ENCODE data around the gene SVIL.

The SVIL gene

DNA sequence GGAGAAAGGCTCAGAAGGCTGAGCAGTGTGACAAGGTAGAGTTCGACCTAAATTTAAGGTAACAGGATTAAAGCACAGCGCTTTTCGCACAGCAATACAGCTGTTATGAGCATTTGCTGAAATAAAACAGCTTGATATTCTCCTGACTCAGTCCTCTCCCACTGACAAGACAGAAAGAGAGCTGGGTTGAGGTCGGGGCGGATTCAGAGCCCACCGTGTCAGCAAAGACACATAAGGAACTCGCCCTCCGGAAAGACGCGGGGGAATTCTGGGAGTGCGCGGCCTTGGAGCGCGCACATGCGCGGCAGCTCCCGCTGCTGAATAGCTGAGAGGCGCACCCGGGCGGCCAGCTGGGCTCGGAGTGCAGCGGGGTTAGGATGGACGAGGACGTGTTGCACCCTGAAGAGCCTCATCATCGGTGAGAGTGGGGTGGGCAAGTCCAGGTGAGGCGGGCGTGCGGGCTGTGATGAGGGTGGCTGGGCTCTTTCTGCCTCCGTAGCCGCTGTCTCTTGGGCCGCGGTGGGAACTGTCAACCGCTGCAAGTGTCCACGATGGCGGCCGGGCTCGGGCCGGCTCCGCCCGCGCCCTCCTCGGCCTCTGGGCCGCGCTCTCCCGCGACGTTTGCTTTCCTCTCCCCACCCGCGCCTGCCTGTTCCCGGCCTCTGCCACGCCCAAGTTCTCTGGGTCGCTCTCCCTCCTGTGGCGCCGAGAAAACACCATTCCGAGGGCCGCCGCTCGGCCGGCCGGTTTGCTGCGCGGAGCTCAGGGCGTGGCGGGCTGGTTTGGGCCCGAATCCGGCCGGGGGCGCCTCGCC is 225.3 kb downstream of the SVIL start:
- H3K4me3 Mint-ChIP-seq: peak overlapping the region; percentile 94
- peak overlapping the region; percentile 86 for H3K27ac Mint-ChIP-seq
- peak; percentile 56 for DNase-seq

DNA sequence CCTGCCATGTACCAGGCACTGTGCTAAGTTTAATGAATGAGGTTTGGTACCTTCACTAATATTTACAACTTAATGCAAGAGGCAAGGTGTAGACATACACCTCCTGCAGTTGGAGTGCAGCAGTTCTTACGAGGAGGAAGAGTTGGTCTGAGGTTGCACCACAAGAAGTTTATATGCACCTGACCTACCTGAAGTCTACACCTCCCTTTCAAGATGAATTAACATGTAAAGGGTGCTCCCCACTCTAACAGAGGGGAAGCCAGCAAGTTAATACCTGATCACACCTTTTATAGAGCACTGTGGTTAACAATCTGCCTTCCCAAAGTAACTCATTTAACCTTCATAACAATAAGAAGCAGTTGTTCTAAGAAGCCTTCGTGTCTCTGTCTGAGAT is 225.9 kb downstream of the SVIL start:
- peaks cover 6% of the 10 kb centered on the region for H3K9me3 Mint-ChIP-seq
- H3K27ac Mint-ChIP-seq: peak overlapping the region; percentile 86
- H3K4me3 Mint-ChIP-seq: peak overlapping the region; percentile 94
- peaks cover 29% of the 10 kb centered on the region for H3K4me1 Mint-ChIP-seq
- DNase-seq: no peak
- CTCF ChIA-PET: interaction anchor here (1.0 to 2.5 kb wide), 4 partner anchors 16 to 40 kb away, joined by 4 to 9 read pairs (median 5); no protein-coding TSS in a partner anchor
- H3K27me3 Mint-ChIP-seq: no peaks in the 10 kb centered on the region
- no peaks in the 10 kb centered on the region for H3K36me3 Mint-ChIP-seq

More for the DNA sequence above, 225.3 kb downstream of the SVIL start:
- Mint-ChIP-seq H3K27me3 (no peaks in the 10 kb centered on the region), H3K36me3 (no peaks in the 10 kb centered on the region), H3K4me1 (peaks cover 29% of the 10 kb centered on the region), H3K9me3 (peaks cover 6% of the 10 kb centered on the region)
- CTCF ChIA-PET: interaction anchor here (1.1 to 2.5 kb wide), 4 partner anchors 16 to 39 kb away, joined by 4 to 9 read pairs (median 5); no protein-coding TSS in a partner anchor

All from activated naive CD4-positive, alpha-beta T cell treated with anti-CD3 and anti-CD28 coated beads, Interleukin-2, amount 10 ng/mL, durations not matched to agents 7 days and 5 days (primary cell).